Naive thymus-derived CD4-positive, alpha-beta T cell (primary cell): ENCODE measurements around the gene MYOCOS. TPM values are rescaled to one million over a fixed set of nuclear protein-coding genes. Genes with fewer than 3 reads are reported as not detected.

Experiments used
- ATAC-seq: fragments of 150-1000 bp; cut with Tn5 transposase; 2 replicates; pipeline ENCODE4 v1.10.0; 2021; ENCODE audit warnings: mild to moderate bottlenecking, moderate library complexity
- CTCF ChIA-PET: fragments of 350-600 bp; sonication (Branson Sonifier 250); formaldehyde crosslinking; loops from one replicate; lab custom pipeline; 2021; ENCODE audit warnings: antibody characterized with exemption; lab: Charles Lee
- POLR2A ChIA-PET: fragments of 350-600 bp; sonication (Branson Sonifier 250); formaldehyde crosslinking; loops from one replicate; lab custom pipeline; 2021; ENCODE audit warnings: antibody characterized with exemption, inconsistent platforms; lab: Charles Lee
- DNase-seq, 9 donors: peaks; one replicate each; pipeline versions ENCODE4 v3.0.0 to v3.0.0-alpha.2; 2020 to 2022; ENCODE audit warnings: mixed read lengths in 1 of 9
- H3K27ac ChIP-seq: one replicate; pipeline ENCODE4 v1.7.0; 2013; ENCODE audit warnings: mild to moderate bottlenecking, low read depth, low read length, moderate library complexity
- H3K27me3 ChIP-seq, 2 donors: one replicate each; pipeline ENCODE4 v1.7.0; 2013; ENCODE audit warnings: low read length in 2 of 2, mild to moderate bottlenecking in 2 of 2, moderate library complexity in 2 of 2; ENCODE audit not compliant: control insufficient read depth in 2 of 2, insufficient read depth in 2 of 2
- H3K36me3 ChIP-seq, 3 experiments: 1 replicate in 2 of 3; 2 replicates in 1 of 3; pipeline ENCODE4 v1.7.0; 2013; ENCODE audit warnings: low read length in 3 of 3, mild to moderate bottlenecking in 3 of 3, moderate library complexity in 1 of 3; ENCODE audit not compliant: insufficient read depth in 3 of 3, control insufficient read depth in 2 of 3
- H3K4me1 ChIP-seq, 2 donors: one replicate each; pipeline ENCODE4 v1.7.0; 2013; ENCODE audit warnings: low read length in 2 of 2, mild to moderate bottlenecking in 2 of 2, moderate library complexity in 1 of 2; ENCODE audit not compliant: control insufficient read depth in 2 of 2, insufficient read depth in 2 of 2
- H3K4me3 ChIP-seq: 2 replicates; pipeline ENCODE4 v1.7.0; 2013; ENCODE audit warnings: mild to moderate bottlenecking, low read length
- H3K9me3 ChIP-seq, 3 experiments: 1 replicate in 2 of 3; 2 replicates in 1 of 3; pipeline ENCODE4 v1.7.0; 2013; ENCODE audit warnings: low read length in 3 of 3; ENCODE audit not compliant: control insufficient read depth in 2 of 3
- H3K27ac Mint-ChIP-seq, 9 donors: one replicate each; pipeline ENCODE4 v1.8.0; 2020 to 2022; ENCODE audit warnings: mixed read lengths in 9 of 9, mild to moderate bottlenecking in 8 of 9, moderate library complexity in 5 of 9, inconsistent platforms in 2 of 9
- H3K27me3 Mint-ChIP-seq, 5 donors: one replicate each; pipeline ENCODE4 v1.8.0; 2021 to 2022; ENCODE audit warnings: mixed read lengths in 5 of 5, mild to moderate bottlenecking in 1 of 5
- H3K36me3 Mint-ChIP-seq, 5 donors: one replicate each; pipeline ENCODE4 v1.8.0; 2020 to 2022; ENCODE audit warnings: mixed read lengths in 5 of 5, mild to moderate bottlenecking in 3 of 5, inconsistent platforms in 1 of 5
- H3K4me1 Mint-ChIP-seq, 7 donors: one replicate each; pipeline ENCODE4 v1.8.0; 2020 to 2022; ENCODE audit warnings: mixed read lengths in 7 of 7, mild to moderate bottlenecking in 3 of 7, inconsistent platforms in 1 of 7
- H3K4me3 Mint-ChIP-seq, 10 donors: one replicate each; pipeline ENCODE4 v1.8.0; 2020 to 2022; ENCODE audit warnings: mild to moderate bottlenecking in 10 of 10, mixed read lengths in 10 of 10, moderate library complexity in 6 of 10, inconsistent platforms in 2 of 10
- H3K9me3 Mint-ChIP-seq, 11 donors: one replicate each; pipeline ENCODE4 v1.8.0; 2020 to 2022; ENCODE audit warnings: mixed read lengths in 11 of 11, mild to moderate bottlenecking in 4 of 11, inconsistent platforms in 1 of 11, moderate library complexity in 1 of 11
- intact Hi-C, 2 donors: fragments of 100-400 bp; cut with micrococcal nuclease; formaldehyde crosslinking; loops; one replicate each; pipeline ENCODE4 v1.15.1; 2023
- polyA plus RNA-seq, 2 donors: library from polyadenylated mRNA; unstranded; fragments of 300-500 nt; fragmentation: Illumina TruSeq; gene quantifications; one replicate each; pipeline ENCODE4 v1.2.3, GENCODE V29; 2021
- total RNA-seq, 6 experiments: library from RNA in 5 of 6; stranded (reverse) in 5 of 6; gene quantifications; 1 replicate in 5 of 6; 2 replicates in 1 of 6; pipeline ENCODE4 v1.2.3 and lab custom pipeline; 2021 to 2026

Gene MYOCOS
- total and polyA plus RNA-seq, 7 experiments from 2014 or later: 0.19 to 0.81 (median 0.31) TPM; not detected in 3

GRCh38 chr1:171674431-171675405, 52.7 kb downstream of the MYOCOS start:
- Histone ChIP-seq H3K27ac (no peak overlapping the region), H3K4me1 (no peaks in the 10 kb centered on the region), H3K4me3 (no peak overlapping the region), H3K27me3 (peaks cover 0 to 4% of the 10 kb centered on the region in 2 donors), H3K9me3 (no peaks in the 10 kb centered on the region), H3K36me3 (no peaks in the 10 kb centered on the region)
- H3K27me3 Mint-ChIP-seq: peaks cover 4 to 23% (median 6%) of the 10 kb centered on the region in 5 donors
- H3K4me1 Mint-ChIP-seq: no peaks in the 10 kb centered on the region
- no peaks in the 10 kb centered on the region for H3K9me3 Mint-ChIP-seq
- no peak for ATAC-seq
- H3K36me3 Mint-ChIP-seq: no peaks in the 10 kb centered on the region
- ChIA-PET CTCF (no interaction called here), POLR2A (no interaction called here)
- intact Hi-C loops: no loop called here
- no peak overlapping the region for H3K27ac Mint-ChIP-seq
- no peak for DNase-seq
- H3K4me3 Mint-ChIP-seq: no peak overlapping the region

Other genes starting within 250 kb of the MYOCOS start
- 100 to 1,000 TPM; 256 to 341 (median 293) TPM for gene PRRC2C, start 136.7 kb upstream of the MYOCOS start, total RNA-seq
- gene PRRC2C, start 136.7 kb upstream of the MYOCOS start, polyA plus RNA-seq: 100 to 1,000 TPM in 1 of 2 donors, 10 to 100 TPM in 1; 45.2 to 107 TPM
- gene MYOC, start 30.4 kb downstream of the MYOCOS start, total RNA-seq: not detected
- gene MYOC, start 30.4 kb downstream of the MYOCOS start, polyA plus RNA-seq: not detected
- gene VAMP4, start 119.8 kb downstream of the MYOCOS start, total RNA-seq: 10 to 100 TPM; 16.2 to 27.2 (median 19.7) TPM
- gene VAMP4, start 119.8 kb downstream of the MYOCOS start, polyA plus RNA-seq: 10 to 100 TPM; 15.5 to 19.4 TPM
- 10 to 100 TPM; 15.6 to 50.7 (median 34.5) TPM for gene METTL13, start 159.4 kb downstream of the MYOCOS start, total RNA-seq
- 10 to 100 TPM; 35.6 to 55.7 TPM for gene METTL13, start 159.4 kb downstream of the MYOCOS start, polyA plus RNA-seq
- gene DNM3, start 219.3 kb downstream of the MYOCOS start, total RNA-seq: 1 to 10 TPM; 1.9 to 2.5 (median 2.1) TPM
- gene DNM3, start 219.3 kb downstream of the MYOCOS start, polyA plus RNA-seq: 1 to 10 TPM; 1.2 to 1.5 TPM